SU-DHL-6 (cell line): ENCODE data around the gene TAF11L6.
"Not testable (repeated sequence)": the region's sequence is repeated elsewhere in the genome, so short reads cannot be mapped to it uniquely, and the experiment has no call there.

Experiments
- H2AFZ ChIP-seq: fragments of 200-600 bp; sonication (generic); 2 replicates; pipeline ENCODE4 v1.6.1; 2014; ENCODE audit warnings: low read depth, mild to moderate bottlenecking, moderate library complexity, mixed read lengths, antibody characterized with exemption, low read length; ENCODE audit not compliant: severe bottlenecking
- H3F3A ChIP-seq: fragments of 200-600 bp; shearing (Covaris generic); 2 replicates; pipeline ENCODE4 v1.6.0; 2016; ENCODE audit warnings: antibody characterized with exemption, mild to moderate bottlenecking; ENCODE audit not compliant: insufficient read depth
- H3K27ac ChIP-seq: fragments of 200-600 bp; sonication (generic); 2 replicates; pipeline ENCODE4 v1.5.1; 2016; ENCODE audit warnings: low read depth, mild to moderate bottlenecking, low read length, moderate library complexity, mixed read lengths
- H3K27me3 ChIP-seq: fragments of 200-600 bp; sonication (generic), shearing (Covaris generic); 2 replicates; pipeline ENCODE4 v1.6.0; 2014; ENCODE audit warnings: mild to moderate bottlenecking, low read length
- H3K36me3 ChIP-seq: fragments of 200-600 bp; sonication (generic); 2 replicates; pipeline ENCODE4 v1.6.1; 2014; ENCODE audit warnings: mild to moderate bottlenecking, low read length, mixed read lengths
- H3K4me2 ChIP-seq: fragments of 300-600, 200-600 bp; shearing (Covaris generic), sonication (generic); 2 replicates; pipeline ENCODE4 v1.6.0; 2014; ENCODE audit warnings: low read length, low read depth, mild to moderate bottlenecking; ENCODE audit not compliant: poor library complexity, severe bottlenecking
- H3K4me3 ChIP-seq: fragments of 200-600 bp; sonication (generic); 2 replicates; pipeline ENCODE4 v1.5.1; 2014; ENCODE audit warnings: antibody characterized with exemption, low read length, mild to moderate bottlenecking, mixed read lengths; ENCODE audit not compliant: insufficient read depth, poor library complexity, severe bottlenecking
- H3K79me2 ChIP-seq: fragments of 200-600 bp; sonication (generic); 2 replicates; pipeline ENCODE4 v1.6.1; 2014; ENCODE audit warnings: mild to moderate bottlenecking, low read length, moderate library complexity; ENCODE audit not compliant: insufficient read depth
- H3K9ac ChIP-seq: fragments of 200-600 bp; sonication (generic); 2 replicates; pipeline ENCODE4 v1.7.0; 2014; ENCODE audit warnings: mild to moderate bottlenecking, low read length
- H3K9me2 ChIP-seq: fragments of 200-600 bp; sonication (generic); replicated peaks from 2 replicates; pipeline ENCODE4 v1.6.1; 2014; ENCODE audit warnings: low read length; ENCODE audit not compliant: insufficient read depth
- H3K9me3 ChIP-seq: fragments of 200-600 bp; sonication (generic); 2 replicates; pipeline ENCODE4 v1.6.1; 2014; ENCODE audit warnings: low read length, mixed read lengths; ENCODE audit not compliant: insufficient read depth
- H4K20me1 ChIP-seq: fragments of 200-600 bp; sonication (generic); 2 replicates; pipeline ENCODE4 v1.6.1; 2014; ENCODE audit warnings: low read depth, mild to moderate bottlenecking, antibody characterized with exemption, low read length, moderate library complexity, mixed read lengths
- CTCF ChIP-seq: fragments of 200-600 bp; sonication (generic); IDR thresholded peaks from one replicate; pipeline ENCODE4 v1.5.1; 2017; ENCODE audit warnings: antibody characterized with exemption, mild to moderate bottlenecking, low read length, moderate library complexity; ENCODE audit not compliant: insufficient read depth, poor library complexity, severe bottlenecking
- EZH2phosphoT487 ChIP-seq: fragments of 200-600 bp; sonication (generic), shearing (Covaris generic); conservative IDR thresholded peaks from 2 replicates; pipeline ENCODE4 v1.6.1; 2018; ENCODE audit warnings: mild to moderate bottlenecking, antibody characterized with exemption, low read length, moderate library complexity, mixed read lengths

Gene TAF11L6

GRCh38 chr5:17528369-17528768, at the start of gene TAF11L6:
Gene TAF11L6, plus strand, starts transcription at chr5:17528669.
- not testable (repeated sequence) for H3K9ac ChIP-seq, H2AFZ ChIP-seq, H4K20me1 ChIP-seq, H3K79me2 ChIP-seq, H3K27ac ChIP-seq, H3K9me3 ChIP-seq, H3K4me3 ChIP-seq, H3K4me2 ChIP-seq, H3K36me3 ChIP-seq, H3K9me2 ChIP-seq, H3K27me3 ChIP-seq, H3F3A ChIP-seq

GRCh38 chr5:17481378-17481777, 47.1 kb upstream of the TAF11L6 start:
- H4K20me1 ChIP-seq = no peaks in the 10 kb centered on the region
- H3K27ac ChIP-seq = no peak overlapping the region
- no peaks in the 10 kb centered on the region for H3K27me3 ChIP-seq
- H3F3A ChIP-seq = no peaks in the 10 kb centered on the region
- no peaks in the 10 kb centered on the region for H3K9me3 ChIP-seq
- no peak overlapping the region for H2AFZ ChIP-seq
- TF ChIP-seq CTCF (no peak), EZH2phosphoT487 (no peak)
- no peaks in the 10 kb centered on the region for H3K36me3 ChIP-seq
- H3K9ac ChIP-seq = no peak overlapping the region
- H3K4me2 ChIP-seq = no peak overlapping the region
- H3K79me2 ChIP-seq = no peaks in the 10 kb centered on the region
- no peaks in the 10 kb centered on the region for H3K9me2 ChIP-seq
- no peak overlapping the region for H3K4me3 ChIP-seq

- Histone ChIP-seq H4K20me1 (no peaks in the 10 kb centered on the region), H3K4me3 (no peak overlapping the region), H3K9ac (no peak overlapping the region), H3F3A (no peaks in the 10 kb centered on the region), H3K27me3 (no peaks in the 10 kb centered on the region), H2AFZ (no peak overlapping the region), H3K79me2 (no peaks in the 10 kb centered on the region), H3K4me2 (no peak overlapping the region), H3K27ac (no peak overlapping the region), H3K9me2 (no peaks in the 10 kb centered on the region), H3K36me3 (no peaks in the 10 kb centered on the region), H3K9me3 (no peaks in the 10 kb centered on the region)
- no peak for TF ChIP-seq EZH2phosphoT487
- no peak for TF ChIP-seq CTCF
These were observed 45.7 kb upstream of the TAF11L6 start for GRCh38 chr5:17482790-17483189.

GRCh38 chr5:17486464-17487173, 41.9 kb upstream of the TAF11L6 start:
- H3K4me2 ChIP-seq, H3K4me3 ChIP-seq, H3F3A ChIP-seq, H3K27me3 ChIP-seq, H3K36me3 ChIP-seq, H4K20me1 ChIP-seq, H3K27ac ChIP-seq, H3K9ac ChIP-seq, H3K79me2 ChIP-seq, H3K9me2 ChIP-seq, H2AFZ ChIP-seq, H3K9me3 ChIP-seq: not testable (repeated sequence)
